K562 (cell line): ENCODE data around the gene BDKRB2. TPM values are rescaled to one million over a fixed set of nuclear protein-coding genes. Genes with fewer than 3 reads are reported as not detected.

Experiments
- ATAC-seq: fragments of 200-7000 bp; cut with Tn5 transposase; 3 replicates; pipeline ENCODE4 v1.9.1; 2020; ENCODE audit warnings: moderate library complexity
- BruUV-seq: library from RNA; stranded (reverse); fragments of 400-500 nt; replicated peaks from 2 replicates; lab custom pipeline; 2021; lab: Mats Ljungman, UMichigan
- CTCF ChIA-PET: fragments of 300-600 bp; formaldehyde crosslinking; extraction: SDS; loops from one replicate; lab custom pipeline; 2021; ENCODE audit warnings: low intra/inter-chr PET ratio; lab: Yijun Ruan, JAX
- POLR2A ChIA-PET: fragments of 300-600, 350-650 bp; sonication (Branson Sonifier 250); formaldehyde crosslinking; extraction: SDS; loops from one replicate; lab custom pipeline; 2021; ENCODE audit warnings: antibody characterized with exemption, inconsistent platforms; lab: Yijun Ruan, JAX
- DNase-seq, 4 experiments: peaks; one replicate each; pipeline versions ENCODE4 v3.0.0 to v3.0.0-alpha.2; 2011 to 2018; ENCODE audit warnings: low spot score in 3 of 4, mixed read lengths in 3 of 4; ENCODE audit errors: extremely low read depth in 1 of 4
- FAIRE-seq: peaks from 2 replicates; lab custom pipeline; 2011; peaks lifted over from hg19 to GRCh38; lab: Jason Lieb, UNC
- H2AFZ ChIP-seq: 2 replicates; pipeline ENCODE4 v1.6.0; 2011; ENCODE audit warnings: low read depth, low read length, control low read depth, inconsistent platforms
- H3K27ac ChIP-seq: fragments of 200-600 bp; 3 replicates; pipeline ENCODE4 v1.8.0; 2011; ENCODE audit warnings: low read depth, mild to moderate bottlenecking, control low read depth, inconsistent platforms, low read length, moderate library complexity, mixed read lengths; ENCODE audit errors: extremely low read depth
- H3K27me3 ChIP-seq, 2 experiments: fragments of 300-600 bp in 1 of 2; 2 replicates in 1 of 2; 3 replicates in 1 of 2; pipeline versions ENCODE4 v1.6.0 to v1.8.0; 2011; ENCODE audit warnings: inconsistent platforms in 2 of 2, low read length in 2 of 2, mild to moderate bottlenecking in 1 of 2, mixed read lengths in 1 of 2, moderate library complexity in 1 of 2; ENCODE audit not compliant: control insufficient read depth in 2 of 2, insufficient read depth in 2 of 2
- H3K36me3 ChIP-seq: fragments of 300-600 bp; 3 replicates; pipeline ENCODE4 v1.8.0; 2011; ENCODE audit warnings: mild to moderate bottlenecking, low read length, inconsistent platforms; ENCODE audit not compliant: control insufficient read depth, insufficient read depth
- H3K4me1 ChIP-seq, 2 experiments: fragments of 200-600 bp in 1 of 2; replicated peaks in 1 of 2; 2 replicates in 1 of 2; 3 replicates in 1 of 2; pipeline versions ENCODE4 v1.5.1 to v1.8.0; 2011; ENCODE audit warnings: inconsistent platforms in 2 of 2, low read length in 2 of 2, mild to moderate bottlenecking in 1 of 2, mixed read lengths in 1 of 2, moderate library complexity in 1 of 2; ENCODE audit not compliant: control insufficient read depth in 2 of 2, insufficient read depth in 2 of 2
- H3K4me2 ChIP-seq: 2 replicates; pipeline ENCODE4 v1.6.1; 2011; ENCODE audit warnings: low read length, control low read depth, inconsistent platforms, mixed read lengths; ENCODE audit not compliant: insufficient read depth
- H3K4me3 ChIP-seq: fragments of 200-600 bp; sonication (generic), shearing (Covaris generic); 2 replicates; pipeline ENCODE4 v1.5.1; 2016; ENCODE audit warnings: control low read depth, inconsistent platforms
- H3K79me2 ChIP-seq: fragments of 200-600 bp; 3 replicates; pipeline ENCODE4 v1.8.0; 2011; ENCODE audit warnings: low read length, inconsistent platforms; ENCODE audit not compliant: control insufficient read depth, insufficient read depth
- H3K9ac ChIP-seq, 2 experiments: 2 replicates each; pipeline versions ENCODE4 v1.6.0 to v1.6.1; 2011; ENCODE audit warnings: low read depth in 2 of 2, low read length in 2 of 2, control low read depth in 1 of 2, inconsistent platforms in 1 of 2, mild to moderate bottlenecking in 1 of 2, mixed read lengths in 1 of 2; ENCODE audit not compliant: insufficient read depth in 1 of 2
- H3K9me1 ChIP-seq: one replicate; pipeline ENCODE4 v1.6.0; 2011; ENCODE audit warnings: inconsistent platforms, mild to moderate bottlenecking, low read length, moderate library complexity; ENCODE audit not compliant: control insufficient read depth, insufficient read depth
- H3K9me3 ChIP-seq: replicated peaks from 2 replicates; pipeline ENCODE4 v1.5.1; 2011; ENCODE audit warnings: low read depth, low read length, inconsistent platforms; ENCODE audit not compliant: control insufficient read depth, insufficient read depth
- H4K20me1 ChIP-seq: replicated peaks from 2 replicates; pipeline ENCODE4 v1.6.1; 2011; ENCODE audit warnings: low read length, inconsistent platforms, mixed read lengths; ENCODE audit not compliant: control insufficient read depth, insufficient read depth
- ID3 ChIP-seq, 2 experiments: fragments of 250-450 bp in 1 of 2; fragments of 450-650 bp in 1 of 2; sonication (Bioruptor Pico) in 1 of 2; IDR thresholded peaks; 2 replicates each; pipeline versions ENCODE4 v1.6.1 to v1.8.0; 2016 to 2021; ENCODE audit warnings: mild to moderate bottlenecking in 2 of 2, moderate library complexity in 2 of 2, missing compliant biosample characterization in 1 of 2, missing genetic modification characterization in 1 of 2
- RBM25 ChIP-seq: fragments of 200-400 bp; formaldehyde crosslinking; IDR thresholded peaks from 2 replicates; pipeline ENCODE4 v1.6.1; 2018; ENCODE audit warnings: low read length, low read depth, moderate library complexity; ENCODE audit not compliant: severe bottlenecking
- WGBS: fragments of 100-300 bp; shearing (Covaris generic); methylation state at CpG from one replicate; pipeline ENCODE4 v1.1.6; 2016; ENCODE audit warnings: low coverage, mixed read lengths; ENCODE audit not compliant: insufficient coverage; ENCODE audit errors: missing lambda C conversion rate; 5-methylcytosine and 5-hydroxymethylcytosine counted together
- in situ Hi-C: fragments of 300-500 bp; cut with MboI; formaldehyde crosslinking; loops from 4 replicates; pipeline ENCODE4 v1.15.0; 2018; ENCODE audit warnings: inconsistent platforms, mixed read lengths
- intact Hi-C: fragments of 100-400 bp; cut with micrococcal nuclease; formaldehyde crosslinking; loops from 2 replicates; pipeline ENCODE4 v1.14.2; 2022
- polyA plus RNA-seq, 8 experiments: library from polyadenylated mRNA; depleted of rRNA in 4 of 8; stranded (reverse) in 5 of 8; unstranded in 3 of 8; fragments of >200 nt; fragmentation: Nextera tagmentation in 2 of 8; fragmentation: Illumina TruSeq in 1 of 8; extraction: Ambion mirVana in 2 of 8; extraction: Trizol in 1 of 8; gene quantifications; 2 replicates each; pipeline versions ENCODE4 v1.2.1 to v1.2.3, GENCODE V29; 2011 to 2014; ENCODE audit warnings: inconsistent platforms in 1 of 8, missing spikeins in 1 of 8
- total RNA-seq, 7 experiments: library from RNA; depleted of rRNA in 6 of 7; stranded (reverse); fragments of >200 nt in 6 of 7; fragmentation: Illumina TruSeq in 2 of 7; extraction: Trizol in 2 of 7; gene quantifications; 2 replicates each; pipeline versions ENCODE4 v1.2.1 to v1.2.3, GENCODE V29; 2011 to 2021; ENCODE audit warnings: low replicate concordance in 1 of 7
- TF ChIP-seq, protein P1 (sequence below): sonication (generic); formaldehyde crosslinking; IDR thresholded peaks from 2 replicates; pipeline ENCODE4 v1.8.0; 2023; ENCODE audit warnings: missing genetic modification reagents, mild to moderate bottlenecking, borderline replicate concordance
- TF ChIP-seq, protein P2 (sequence below), 2 experiments: IDR thresholded peaks; 2 replicates each; pipeline ENCODE4 v1.6.1; 2012; ENCODE audit warnings: improper control_type of control experiment in 2 of 2, low read depth in 2 of 2, low read length in 2 of 2, borderline replicate concordance in 1 of 2

The BDKRB2 gene
- total and polyA plus RNA-seq, 9 of the 15 experiments (the other 6 are each of a cell fraction or from before 2014, with no cell fraction given), result 0.02 TPM; not detected in 8

- Histone ChIP-seq H3K9me3 (no peaks in the 10 kb centered on the region), H3K4me3 (no peak overlapping the region), H3K36me3 (no peaks in the 10 kb centered on the region), H3K27me3 (peaks cover 5 to 52% of the 10 kb centered on the region in 2 experiments), H3K9ac (no peak overlapping the region), H3K79me2 (no peaks in the 10 kb centered on the region), H4K20me1 (no peaks in the 10 kb centered on the region; the same call in 1 of the 2 replicates), H3K4me2 (no peak overlapping the region), H2AFZ (no peak overlapping the region), H3K27ac (no peak overlapping the region), H3K9me1 (no peaks in the 10 kb centered on the region), H3K4me1 (peaks cover 0 to 6% of the 10 kb centered on the region in 2 experiments; a peak in 1 of 5 replicates)
- no peak for ATAC-seq
- no TSS peak for BruUV-seq
- no peak for DNase-seq
- CTCF ChIA-PET, result no interaction called here
- WGBS, result 0% methylated on average over 9 of the region's 12 CpGs
- in situ Hi-C loops, result no loop called here
- POLR2A ChIA-PET, result no interaction called here
- FAIRE-seq, result no peak
- TF ChIP-seq ID3 (CRISPR knock-in tag; IDR thresholded peaks at IDR 0.05) (no peak), ID3 (tag; IDR thresholded peaks at IDR 0.05) (no peak), RBM25 (no peak)
- TF ChIP-seq, protein P1, sequence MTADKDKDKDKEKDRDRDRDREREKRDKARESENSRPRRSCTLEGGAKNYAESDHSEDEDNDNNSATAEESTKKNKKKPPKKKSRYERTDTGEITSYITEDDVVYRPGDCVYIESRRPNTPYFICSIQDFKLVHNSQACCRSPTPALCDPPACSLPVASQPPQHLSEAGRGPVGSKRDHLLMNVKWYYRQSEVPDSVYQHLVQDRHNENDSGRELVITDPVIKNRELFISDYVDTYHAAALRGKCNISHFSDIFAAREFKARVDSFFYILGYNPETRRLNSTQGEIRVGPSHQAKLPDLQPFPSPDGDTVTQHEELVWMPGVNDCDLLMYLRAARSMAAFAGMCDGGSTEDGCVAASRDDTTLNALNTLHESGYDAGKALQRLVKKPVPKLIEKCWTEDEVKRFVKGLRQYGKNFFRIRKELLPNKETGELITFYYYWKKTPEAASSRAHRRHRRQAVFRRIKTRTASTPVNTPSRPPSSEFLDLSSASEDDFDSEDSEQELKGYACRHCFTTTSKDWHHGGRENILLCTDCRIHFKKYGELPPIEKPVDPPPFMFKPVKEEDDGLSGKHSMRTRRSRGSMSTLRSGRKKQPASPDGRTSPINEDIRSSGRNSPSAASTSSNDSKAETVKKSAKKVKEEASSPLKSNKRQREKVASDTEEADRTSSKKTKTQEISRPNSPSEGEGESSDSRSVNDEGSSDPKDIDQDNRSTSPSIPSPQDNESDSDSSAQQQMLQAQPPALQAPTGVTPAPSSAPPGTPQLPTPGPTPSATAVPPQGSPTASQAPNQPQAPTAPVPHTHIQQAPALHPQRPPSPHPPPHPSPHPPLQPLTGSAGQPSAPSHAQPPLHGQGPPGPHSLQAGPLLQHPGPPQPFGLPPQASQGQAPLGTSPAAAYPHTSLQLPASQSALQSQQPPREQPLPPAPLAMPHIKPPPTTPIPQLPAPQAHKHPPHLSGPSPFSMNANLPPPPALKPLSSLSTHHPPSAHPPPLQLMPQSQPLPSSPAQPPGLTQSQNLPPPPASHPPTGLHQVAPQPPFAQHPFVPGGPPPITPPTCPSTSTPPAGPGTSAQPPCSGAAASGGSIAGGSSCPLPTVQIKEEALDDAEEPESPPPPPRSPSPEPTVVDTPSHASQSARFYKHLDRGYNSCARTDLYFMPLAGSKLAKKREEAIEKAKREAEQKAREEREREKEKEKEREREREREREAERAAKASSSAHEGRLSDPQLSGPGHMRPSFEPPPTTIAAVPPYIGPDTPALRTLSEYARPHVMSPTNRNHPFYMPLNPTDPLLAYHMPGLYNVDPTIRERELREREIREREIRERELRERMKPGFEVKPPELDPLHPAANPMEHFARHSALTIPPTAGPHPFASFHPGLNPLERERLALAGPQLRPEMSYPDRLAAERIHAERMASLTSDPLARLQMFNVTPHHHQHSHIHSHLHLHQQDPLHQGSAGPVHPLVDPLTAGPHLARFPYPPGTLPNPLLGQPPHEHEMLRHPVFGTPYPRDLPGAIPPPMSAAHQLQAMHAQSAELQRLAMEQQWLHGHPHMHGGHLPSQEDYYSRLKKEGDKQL (CRISPR knock-in tag), result no peak
- TF ChIP-seq, protein P2, sequence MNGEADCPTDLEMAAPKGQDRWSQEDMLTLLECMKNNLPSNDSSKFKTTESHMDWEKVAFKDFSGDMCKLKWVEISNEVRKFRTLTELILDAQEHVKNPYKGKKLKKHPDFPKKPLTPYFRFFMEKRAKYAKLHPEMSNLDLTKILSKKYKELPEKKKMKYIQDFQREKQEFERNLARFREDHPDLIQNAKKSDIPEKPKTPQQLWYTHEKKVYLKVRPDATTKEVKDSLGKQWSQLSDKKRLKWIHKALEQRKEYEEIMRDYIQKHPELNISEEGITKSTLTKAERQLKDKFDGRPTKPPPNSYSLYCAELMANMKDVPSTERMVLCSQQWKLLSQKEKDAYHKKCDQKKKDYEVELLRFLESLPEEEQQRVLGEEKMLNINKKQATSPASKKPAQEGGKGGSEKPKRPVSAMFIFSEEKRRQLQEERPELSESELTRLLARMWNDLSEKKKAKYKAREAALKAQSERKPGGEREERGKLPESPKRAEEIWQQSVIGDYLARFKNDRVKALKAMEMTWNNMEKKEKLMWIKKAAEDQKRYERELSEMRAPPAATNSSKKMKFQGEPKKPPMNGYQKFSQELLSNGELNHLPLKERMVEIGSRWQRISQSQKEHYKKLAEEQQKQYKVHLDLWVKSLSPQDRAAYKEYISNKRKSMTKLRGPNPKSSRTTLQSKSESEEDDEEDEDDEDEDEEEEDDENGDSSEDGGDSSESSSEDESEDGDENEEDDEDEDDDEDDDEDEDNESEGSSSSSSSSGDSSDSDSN (IDR thresholded peaks at IDR 0.05; ENCODE audit: borderline replicate concordance in 1 of 2, low read depth in 2 of 2, low read length in 2 of 2), result no peak
- intact Hi-C loops, result no loop called here
Observed at GRCh38 chr14:96208739-96209138, 4.1 kb downstream of the BDKRB2 start.
